ENCODE measurements around the gene RPH3AL. TPM values are rescaled to one million over a fixed set of nuclear protein-coding genes. Genes with fewer than 3 reads are reported as not detected.

The RPH3AL gene
- total RNA-seq, 4 donors from 2014 or later = 31.4 to 92.4 (median 48.6) TPM

DNA sequence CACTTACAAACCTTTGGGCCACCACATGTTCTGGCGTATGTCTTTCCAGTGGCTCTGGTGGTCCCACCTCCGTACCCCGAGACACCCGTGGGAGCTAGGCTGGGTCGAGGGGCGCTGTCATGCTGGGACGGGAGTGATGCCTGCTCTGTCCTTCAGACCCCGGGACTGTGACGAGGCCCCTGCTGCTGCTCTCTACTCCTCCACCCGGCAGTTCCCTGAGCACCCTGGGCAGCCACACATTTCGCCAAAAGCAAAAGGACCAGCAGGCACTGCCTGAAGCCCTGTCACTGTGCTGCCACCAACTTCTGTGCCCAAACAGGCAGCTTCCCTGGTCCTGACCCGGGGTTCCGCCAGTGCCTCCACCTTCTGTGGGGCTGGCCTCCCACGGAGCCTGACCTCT lies 186.7 kb downstream of the RPH3AL start:
- no peak for TF ChIP-seq POLR2A (IDR thresholded peaks at IDR 0.05)
- TF ChIP-seq, protein P1, sequence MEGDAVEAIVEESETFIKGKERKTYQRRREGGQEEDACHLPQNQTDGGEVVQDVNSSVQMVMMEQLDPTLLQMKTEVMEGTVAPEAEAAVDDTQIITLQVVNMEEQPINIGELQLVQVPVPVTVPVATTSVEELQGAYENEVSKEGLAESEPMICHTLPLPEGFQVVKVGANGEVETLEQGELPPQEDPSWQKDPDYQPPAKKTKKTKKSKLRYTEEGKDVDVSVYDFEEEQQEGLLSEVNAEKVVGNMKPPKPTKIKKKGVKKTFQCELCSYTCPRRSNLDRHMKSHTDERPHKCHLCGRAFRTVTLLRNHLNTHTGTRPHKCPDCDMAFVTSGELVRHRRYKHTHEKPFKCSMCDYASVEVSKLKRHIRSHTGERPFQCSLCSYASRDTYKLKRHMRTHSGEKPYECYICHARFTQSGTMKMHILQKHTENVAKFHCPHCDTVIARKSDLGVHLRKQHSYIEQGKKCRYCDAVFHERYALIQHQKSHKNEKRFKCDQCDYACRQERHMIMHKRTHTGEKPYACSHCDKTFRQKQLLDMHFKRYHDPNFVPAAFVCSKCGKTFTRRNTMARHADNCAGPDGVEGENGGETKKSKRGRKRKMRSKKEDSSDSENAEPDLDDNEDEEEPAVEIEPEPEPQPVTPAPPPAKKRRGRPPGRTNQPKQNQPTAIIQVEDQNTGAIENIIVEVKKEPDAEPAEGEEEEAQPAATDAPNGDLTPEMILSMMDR (IDR thresholded peaks at IDR 0.05) = no peak
- Histone ChIP-seq H3K9me3 (no peaks in the 10 kb centered on the region), H3K4me3 (no peak overlapping the region), H3K4me1 (no peaks in the 10 kb centered on the region), H3K36me3 (no peaks in the 10 kb centered on the region), H3K27ac (no peak overlapping the region), H3K27me3 (no peaks in the 10 kb centered on the region)
- no peak for DNase-seq

DNA sequence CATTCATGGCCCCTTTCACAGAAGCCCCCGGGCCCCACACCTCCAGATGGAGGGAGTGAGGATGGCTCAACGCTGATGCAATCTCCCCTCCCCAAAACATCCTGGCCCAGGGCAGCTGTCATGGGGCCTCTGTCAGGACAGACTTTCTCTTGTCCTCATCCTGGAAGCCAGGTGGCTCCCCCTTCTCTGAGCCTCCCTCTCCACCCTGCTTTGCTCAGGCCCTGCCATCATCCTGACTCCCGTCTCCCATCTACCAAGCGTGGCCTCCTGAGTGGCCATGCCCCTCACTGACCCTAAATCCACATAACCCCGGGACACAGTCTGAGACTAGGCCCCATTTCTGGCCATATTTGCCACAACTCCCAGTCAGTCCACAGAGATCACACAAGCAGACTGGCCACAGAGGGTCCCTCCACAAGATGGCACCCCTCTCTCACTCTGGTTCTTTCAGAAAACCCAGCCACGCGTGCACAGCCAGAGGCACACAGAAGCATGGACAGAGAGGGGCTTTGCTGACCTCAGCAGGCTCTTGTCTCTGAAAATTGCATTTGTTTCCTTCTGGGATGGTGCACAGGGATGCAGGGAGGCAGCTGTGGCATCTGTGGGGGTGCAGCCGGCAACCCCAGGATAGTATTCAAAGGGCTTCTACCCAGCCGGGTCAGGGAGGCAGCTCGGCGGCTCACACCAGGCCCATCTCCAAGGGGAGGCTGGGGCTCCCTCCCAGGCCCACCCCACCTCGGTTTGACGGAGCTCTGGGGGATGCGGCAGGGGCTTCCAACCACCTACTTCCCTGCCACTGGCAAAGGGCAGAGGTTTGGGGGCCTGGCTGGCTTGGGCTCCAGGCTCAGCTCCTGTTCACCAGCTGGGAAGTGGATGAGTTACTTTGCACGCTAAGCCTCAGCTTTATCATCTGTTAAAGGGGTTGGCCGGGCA lies 188.0 kb downstream of the RPH3AL start:
- no peak for TF ChIP-seq POLR2A (IDR thresholded peaks at IDR 0.05)
- TF ChIP-seq, protein P1 (IDR thresholded peaks at IDR 0.05) = peak in 4 of 6 experiments; percentile 20 to 52 (median 42)
- H3K27ac ChIP-seq = no peak overlapping the region

DNA sequence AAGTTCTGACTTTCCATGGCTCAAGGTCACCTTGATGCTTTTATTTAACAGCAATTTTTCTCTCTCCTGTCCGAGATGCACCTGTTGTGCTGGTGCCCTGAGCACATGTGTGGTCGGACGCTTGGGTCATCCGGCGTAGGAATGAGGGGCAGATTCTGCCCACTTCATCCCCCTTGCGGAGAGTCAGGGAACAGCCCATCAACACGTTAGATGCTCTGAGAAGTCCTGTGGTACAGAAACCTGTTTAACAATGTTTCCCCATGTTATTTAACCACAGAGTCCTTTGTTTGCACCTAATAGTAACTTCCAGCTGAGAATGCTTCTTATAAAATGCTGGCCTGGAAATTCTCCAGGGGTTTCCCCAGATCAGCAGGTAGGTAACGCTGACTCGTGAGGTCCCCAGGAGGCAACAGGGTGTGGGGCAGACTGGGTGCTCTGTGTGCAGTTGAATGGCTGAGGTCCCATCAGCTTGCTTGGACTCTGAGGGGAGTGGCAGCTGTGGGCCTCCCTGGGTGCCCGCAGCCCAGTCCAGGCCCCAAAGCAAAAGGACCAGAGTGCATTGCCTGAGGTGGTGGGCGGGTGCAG lies 189.0 kb downstream of the RPH3AL start:
- Histone ChIP-seq H3K9me3 (no peaks in the 10 kb centered on the region), H3K27ac (no peak overlapping the region), H3K4me1 (no peaks in the 10 kb centered on the region), H3K36me3 (no peaks in the 10 kb centered on the region), H3K4me3 (no peak overlapping the region), H3K27me3 (no peaks in the 10 kb centered on the region)
- no peak for DNase-seq
- no peak for TF ChIP-seq POLR2A (IDR thresholded peaks at IDR 0.05)
- TF ChIP-seq, protein P1 (IDR thresholded peaks at IDR 0.05) = no peak

More for the DNA sequence above, 188.0 kb downstream of the RPH3AL start:
- no peak overlapping the region for H3K4me3 ChIP-seq
- no peaks in the 10 kb centered on the region for H3K9me3 ChIP-seq
- no peaks in the 10 kb centered on the region for H3K27me3 ChIP-seq
- no peaks in the 10 kb centered on the region for H3K36me3 ChIP-seq
- no peaks in the 10 kb centered on the region for H3K4me1 ChIP-seq
- DNase-seq = peak in 1 of 3 donors; percentile 61

DNA sequence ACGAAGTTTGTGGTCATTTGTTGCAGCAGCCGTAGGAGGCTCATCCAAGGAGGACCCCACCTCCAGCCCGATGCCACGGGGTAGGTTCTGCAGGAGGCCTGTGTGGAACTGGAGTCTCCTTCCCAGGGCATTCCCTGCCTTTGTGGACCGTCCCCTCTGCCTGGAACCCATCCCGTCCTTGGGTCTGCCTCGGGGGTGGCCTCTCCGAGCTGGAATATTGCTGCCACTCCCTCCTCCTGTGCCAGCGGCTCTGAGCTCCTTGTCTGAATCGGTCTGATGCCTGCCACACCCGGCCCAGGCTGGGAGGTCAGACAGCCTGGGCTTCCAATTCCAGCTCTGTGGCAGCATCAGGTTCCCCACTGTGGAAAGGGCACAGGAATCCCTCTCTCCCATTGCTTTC lies 189.9 kb downstream of the RPH3AL start:
- no peaks in the 10 kb centered on the region for H3K36me3 ChIP-seq
- H3K9me3 ChIP-seq = no peaks in the 10 kb centered on the region
- H3K4me3 ChIP-seq = no peak overlapping the region
- DNase-seq = no peak
- no peaks in the 10 kb centered on the region for H3K27me3 ChIP-seq
- no peaks in the 10 kb centered on the region for H3K4me1 ChIP-seq
- TF ChIP-seq, protein P1 (IDR thresholded peaks at IDR 0.05) = no peak
- TF ChIP-seq POLR2A (IDR thresholded peaks at IDR 0.05) = no peak
- no peak overlapping the region for H3K27ac ChIP-seq

Other genes with a start within 250 kb of the RPH3AL start
- gene SCGB1C2, start 215.2 kb downstream of the RPH3AL start, total RNA-seq = not detected
- gene DOC2B, start 171.2 kb downstream of the RPH3AL start, total RNA-seq = 10 to 100 TPM in 1 of 4 donors, 1 to 10 TPM in 3; 4.2 to 29.7 (median 6.1) TPM
- 10 to 100 TPM in 1 of 4 donors, 1 to 10 TPM in 3; 3.6 to 19.8 (median 6.2) TPM for gene RFLNB, start 93.1 kb upstream of the RPH3AL start, total RNA-seq

Measured in Peyer's patch (tissue), 4 donors.